HCT116 (cell line): Measurements from ENCODE around the gene NDUFB3. TPM values are rescaled to one million over a fixed set of nuclear protein-coding genes. Genes with fewer than 3 reads are reported as not detected.

Experiments used
- ATAC-seq: fragments of 200-7000 bp; cut with Tn5 transposase; 2 replicates; pipeline ENCODE4 v1.9.1; 2020; ENCODE audit warnings: mild to moderate bottlenecking, moderate library complexity
- BruUV-seq: library from RNA; stranded (reverse); fragments of 400-500 nt; replicated peaks from 2 replicates; lab custom pipeline; 2021; lab: Mats Ljungman, UMichigan
- CTCF ChIA-PET: fragments of 300-600 bp; sonication (Branson Sonifier 250); formaldehyde crosslinking; loops from one replicate; lab custom pipeline; 2021; ENCODE audit warnings: antibody characterized with exemption; lab: Charles Lee
- POLR2A ChIA-PET: fragments of 300-600, 350-600 bp; sonication (Branson Sonifier 250); formaldehyde crosslinking; loops from one replicate; lab custom pipeline; 2021; ENCODE audit warnings: antibody characterized with exemption; lab: Charles Lee
- RAD21 ChIA-PET, 2 experiments: fragments of 300-600 bp; sonication (Branson Sonifier 250); formaldehyde crosslinking; loops; one replicate each; lab custom pipeline; 2023; ENCODE audit warnings: low total read pairs in 2 of 2; ENCODE audit not compliant: uncharacterized antibody in 2 of 2, unreplicated experiment in 2 of 2, low non-redundant PET in 1 of 2; lab: Charles Lee
- DNase-seq: peaks from one replicate; pipeline ENCODE4 v3.0.0-alpha.2; 2010; ENCODE audit warnings: low read depth, low spot score
- H2AFZ ChIP-seq: fragments of 200-600 bp; shearing (Covaris generic), sonication (generic); 2 replicates; pipeline ENCODE4 v1.6.1; 2017; ENCODE audit warnings: low read depth, mixed run types, mixed read lengths, antibody characterized with exemption, low read length; ENCODE audit not compliant: poor library complexity, severe bottlenecking
- H3K27ac ChIP-seq: 2 replicates; pipeline ENCODE4 v1.5.1; 2012; ENCODE audit warnings: low read depth, low read length
- H3K27me3 ChIP-seq: fragments of 200-600 bp; sonication (generic); 2 replicates; pipeline ENCODE4 v1.6.1; 2016; ENCODE audit warnings: mixed run types, low read length, mixed read lengths; ENCODE audit not compliant: insufficient read depth
- H3K36me3 ChIP-seq, 2 experiments: fragments of 200-500 bp in 1 of 2; fragments of 200-600 bp in 1 of 2; sonication (Bioruptor generic) in 1 of 2; sonication (generic) in 1 of 2; 2 replicates each; pipeline versions ENCODE4 v1.5.1 to v1.6.1; 2014 to 2016; ENCODE audit warnings: low read length in 2 of 2, inconsistent platforms in 1 of 2, mixed read lengths in 1 of 2, mixed run types in 1 of 2; ENCODE audit not compliant: insufficient read depth in 2 of 2, control insufficient read depth in 1 of 2
- H3K4me1 ChIP-seq, 2 experiments: fragments of 200-600 bp in 1 of 2; sonication (generic) in 1 of 2; 2 replicates each; pipeline versions ENCODE4 v1.5.1 to v1.6.1; 2012 to 2017; ENCODE audit warnings: low read length in 2 of 2, inconsistent platforms in 1 of 2, mild to moderate bottlenecking in 1 of 2, mixed read lengths in 1 of 2, mixed run types in 1 of 2, moderate library complexity in 1 of 2; ENCODE audit not compliant: insufficient read depth in 2 of 2, control insufficient read depth in 1 of 2
- H3K4me2 ChIP-seq: fragments of 200-600 bp; sonication (generic); 2 replicates; pipeline ENCODE4 v1.6.1; 2017; ENCODE audit warnings: mixed run types, low read length, mixed read lengths
- H3K4me3 ChIP-seq, 2 experiments: fragments of 200-600 bp in 1 of 2; sonication (generic) in 1 of 2; replicated peaks in 1 of 2; 2 replicates each; pipeline ENCODE4 v1.5.1; 2011 to 2016; ENCODE audit warnings: low read length in 2 of 2, control low read depth in 1 of 2, low read depth in 1 of 2, mild to moderate bottlenecking in 1 of 2, mixed read lengths in 1 of 2, mixed run types in 1 of 2
- H3K79me2 ChIP-seq: fragments of 200-600 bp; sonication (generic); 2 replicates; pipeline ENCODE4 v1.6.1; 2017; ENCODE audit warnings: mild to moderate bottlenecking, mixed run types, low read length, moderate library complexity, mixed read lengths; ENCODE audit not compliant: insufficient read depth
- H3K9ac ChIP-seq: fragments of 200-600 bp; sonication (generic); 2 replicates; pipeline ENCODE4 v1.6.1; 2016; ENCODE audit warnings: low read length, mixed read lengths
- H3K9me2 ChIP-seq: fragments of 200-600 bp; sonication (generic), shearing (Covaris generic); 2 replicates; pipeline ENCODE4 v1.6.1; 2017; ENCODE audit warnings: mixed run types, mild to moderate bottlenecking, moderate library complexity; ENCODE audit not compliant: insufficient read depth
- H3K9me3 ChIP-seq, 2 experiments: fragments of 200-500 bp in 1 of 2; fragments of 200-600 bp in 1 of 2; sonication (Bioruptor generic) in 1 of 2; sonication (generic) in 1 of 2; 2 replicates each; pipeline ENCODE4 v1.6.1; 2014 to 2017; ENCODE audit warnings: low read length in 2 of 2, mixed read lengths in 2 of 2, inconsistent platforms in 1 of 2, low read depth in 1 of 2, mild to moderate bottlenecking in 1 of 2, mixed run types in 1 of 2, moderate library complexity in 1 of 2; ENCODE audit not compliant: control insufficient read depth in 1 of 2, insufficient read depth in 1 of 2
- H4K20me1 ChIP-seq: fragments of 200-600 bp; sonication (generic), shearing (Covaris generic); 2 replicates; pipeline ENCODE4 v1.6.1; 2017; ENCODE audit warnings: mixed run types, mild to moderate bottlenecking, moderate library complexity; ENCODE audit not compliant: insufficient read depth
- POLR2AphosphoS5 ChIP-seq: IDR thresholded peaks from 2 replicates; pipeline ENCODE4 v1.6.1; 2011; ENCODE audit warnings: mild to moderate bottlenecking, low read depth, low read length, moderate library complexity
- YY1 ChIP-seq: IDR thresholded peaks from 2 replicates; pipeline ENCODE4 v1.6.1; 2011; ENCODE audit warnings: low read length, low read depth, moderate library complexity, mild to moderate bottlenecking; ENCODE audit not compliant: insufficient replicate concordance; ENCODE audit errors: extremely low read depth
- intact Hi-C: fragments of 100-400 bp; cut with micrococcal nuclease; formaldehyde crosslinking; loops from 2 replicates; pipeline ENCODE4 v1.10.0; 2022
- total RNA-seq: library from RNA; stranded (reverse); gene quantifications from one replicate; pipeline ENCODE4 v1.2.1, GENCODE V29; 2021; ENCODE audit not compliant: unreplicated experiment
- TF ChIP-seq, protein P1 (sequence below): IDR thresholded peaks from 2 replicates; pipeline ENCODE4 v1.6.1; 2012; ENCODE audit warnings: low read depth

The NDUFB3 gene
- total RNA-seq, 1 experiment from 2014 or later: 94.6 TPM

DNA sequence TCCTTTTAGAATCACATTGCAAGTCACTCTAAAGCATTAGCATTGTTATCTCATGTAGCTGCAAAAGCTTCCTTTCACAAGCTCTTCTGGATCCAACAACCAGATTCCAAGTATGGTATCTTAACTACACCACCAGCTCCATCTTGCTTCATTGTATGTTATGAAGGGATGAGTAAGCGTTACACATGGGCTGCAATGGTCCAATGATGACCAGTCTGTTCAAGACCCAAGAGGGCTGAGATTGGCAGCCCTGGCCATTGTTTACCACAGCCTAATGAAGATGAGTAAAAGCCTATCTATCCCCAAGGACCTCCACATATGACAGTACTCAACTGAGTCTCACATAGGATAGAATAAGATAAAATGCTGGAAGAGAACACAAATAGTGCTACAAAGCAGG lies 50.5 kb downstream of the NDUFB3 start:
- ChIA-PET POLR2A (no interaction called here), RAD21 (no interaction called here), CTCF (no interaction called here)
- BruUV-seq: no TSS peak
- Histone ChIP-seq H4K20me1 (no peaks in the 10 kb centered on the region), H3K9me2 (no peaks in the 10 kb centered on the region), H3K4me3 (no peak overlapping the region), H2AFZ (no peak overlapping the region), H3K79me2 (peaks cover 96% of the 10 kb centered on the region), H3K27ac (no peak overlapping the region), H3K9me3 (no peaks in the 10 kb centered on the region), H3K27me3 (no peaks in the 10 kb centered on the region), H3K9ac (no peak overlapping the region), H3K4me2 (no peak overlapping the region), H3K36me3 (no peaks in the 10 kb centered on the region), H3K4me1 (peaks cover 16 to 90% of the 10 kb centered on the region in 2 experiments)
- no peak for DNase-seq
- TF ChIP-seq POLR2AphosphoS5 (no peak), YY1 (no peak)
- TF ChIP-seq, protein P1, sequence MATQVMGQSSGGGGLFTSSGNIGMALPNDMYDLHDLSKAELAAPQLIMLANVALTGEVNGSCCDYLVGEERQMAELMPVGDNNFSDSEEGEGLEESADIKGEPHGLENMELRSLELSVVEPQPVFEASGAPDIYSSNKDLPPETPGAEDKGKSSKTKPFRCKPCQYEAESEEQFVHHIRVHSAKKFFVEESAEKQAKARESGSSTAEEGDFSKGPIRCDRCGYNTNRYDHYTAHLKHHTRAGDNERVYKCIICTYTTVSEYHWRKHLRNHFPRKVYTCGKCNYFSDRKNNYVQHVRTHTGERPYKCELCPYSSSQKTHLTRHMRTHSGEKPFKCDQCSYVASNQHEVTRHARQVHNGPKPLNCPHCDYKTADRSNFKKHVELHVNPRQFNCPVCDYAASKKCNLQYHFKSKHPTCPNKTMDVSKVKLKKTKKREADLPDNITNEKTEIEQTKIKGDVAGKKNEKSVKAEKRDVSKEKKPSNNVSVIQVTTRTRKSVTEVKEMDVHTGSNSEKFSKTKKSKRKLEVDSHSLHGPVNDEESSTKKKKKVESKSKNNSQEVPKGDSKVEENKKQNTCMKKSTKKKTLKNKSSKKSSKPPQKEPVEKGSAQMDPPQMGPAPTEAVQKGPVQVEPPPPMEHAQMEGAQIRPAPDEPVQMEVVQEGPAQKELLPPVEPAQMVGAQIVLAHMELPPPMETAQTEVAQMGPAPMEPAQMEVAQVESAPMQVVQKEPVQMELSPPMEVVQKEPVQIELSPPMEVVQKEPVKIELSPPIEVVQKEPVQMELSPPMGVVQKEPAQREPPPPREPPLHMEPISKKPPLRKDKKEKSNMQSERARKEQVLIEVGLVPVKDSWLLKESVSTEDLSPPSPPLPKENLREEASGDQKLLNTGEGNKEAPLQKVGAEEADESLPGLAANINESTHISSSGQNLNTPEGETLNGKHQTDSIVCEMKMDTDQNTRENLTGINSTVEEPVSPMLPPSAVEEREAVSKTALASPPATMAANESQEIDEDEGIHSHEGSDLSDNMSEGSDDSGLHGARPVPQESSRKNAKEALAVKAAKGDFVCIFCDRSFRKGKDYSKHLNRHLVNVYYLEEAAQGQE: no peak
- intact Hi-C loops: no loop called here
- no peak for ATAC-seq
